CD4-positive, alpha-beta T cell (primary cell): Measurements from ENCODE around the gene INPP5D. TPM values are rescaled to one million over a fixed set of nuclear protein-coding genes. Genes with fewer than 3 reads are reported as not detected.

Source experiments
- ATAC-seq: fragments of 200-7000 bp; cut with Tn5 transposase; one replicate; pipeline ENCODE4 v1.10.0; 2022; ENCODE audit warnings: mild to moderate bottlenecking; ENCODE audit not compliant: poor library complexity
- CTCF ChIA-PET: fragments of 350-600 bp; sonication (Branson Sonifier 250); formaldehyde crosslinking; loops from one replicate; lab custom pipeline; 2021; ENCODE audit warnings: antibody characterized with exemption, inconsistent platforms; lab: Charles Lee
- POLR2A ChIA-PET: fragments of 350-600 bp; sonication (Branson Sonifier 250); formaldehyde crosslinking; loops from one replicate; lab custom pipeline; 2021; ENCODE audit warnings: antibody characterized with exemption, inconsistent platforms; lab: Charles Lee
- DNase-seq, 14 experiments: peaks; one replicate each; pipeline ENCODE4 v3.0.0-alpha.2; 2013 to 2020; ENCODE audit warnings: mixed read lengths in 2 of 14
- H3K27ac ChIP-seq, 2 donors: one replicate each; pipeline versions ENCODE4 v1.5.1 to v1.7.0; 2013; ENCODE audit warnings: low read length in 2 of 2, low read depth in 1 of 2, mild to moderate bottlenecking in 1 of 2
- H3K27me3 ChIP-seq, 2 experiments: 1 replicate in 1 of 2; 2 replicates in 1 of 2; pipeline versions ENCODE4 v1.6.1 to v1.7.0; 2013; ENCODE audit warnings: low read length in 2 of 2, control low read depth in 1 of 2, mild to moderate bottlenecking in 1 of 2, moderate library complexity in 1 of 2; ENCODE audit not compliant: insufficient read depth in 2 of 2, control insufficient read depth in 1 of 2
- H3K36me3 ChIP-seq: one replicate; pipeline ENCODE4 v1.6.1; 2013; ENCODE audit warnings: low read length, control low read depth; ENCODE audit not compliant: insufficient read depth
- H3K4me1 ChIP-seq: one replicate; pipeline ENCODE4 v1.6.1; 2013; ENCODE audit warnings: low read length, control low read depth; ENCODE audit not compliant: insufficient read depth
- H3K4me3 ChIP-seq: one replicate; pipeline ENCODE4 v1.5.1; 2013; ENCODE audit warnings: mild to moderate bottlenecking, low read length, moderate library complexity
- H3K9me3 ChIP-seq, 2 experiments: 1 replicate in 1 of 2; 2 replicates in 1 of 2; pipeline versions ENCODE4 v1.6.1 to v1.7.0; 2013; ENCODE audit warnings: low read length in 2 of 2, mild to moderate bottlenecking in 2 of 2, control low read depth in 1 of 2, moderate library complexity in 1 of 2; ENCODE audit not compliant: control insufficient read depth in 1 of 2, insufficient read depth in 1 of 2
- H3K27ac Mint-ChIP-seq: one replicate; pipeline ENCODE4 v1.8.0; 2020; ENCODE audit warnings: mixed read lengths
- H3K27me3 Mint-ChIP-seq: one replicate; pipeline ENCODE4 v1.8.0; 2021; ENCODE audit warnings: mixed read lengths
- H3K36me3 Mint-ChIP-seq: one replicate; pipeline ENCODE4 v1.8.0; 2021; ENCODE audit warnings: low read depth, mixed read lengths
- H3K4me1 Mint-ChIP-seq: one replicate; pipeline ENCODE4 v1.8.0; 2021; ENCODE audit warnings: low read depth, mixed read lengths
- H3K4me3 Mint-ChIP-seq: one replicate; pipeline ENCODE4 v1.8.0; 2020; ENCODE audit warnings: mild to moderate bottlenecking, mixed read lengths
- H3K9me3 Mint-ChIP-seq: one replicate; pipeline ENCODE4 v1.8.0; 2020; ENCODE audit warnings: mixed read lengths
- intact Hi-C, 2 experiments: fragments of 100-400 bp; cut with DNase I in 1 of 2; cut with micrococcal nuclease in 1 of 2; formaldehyde crosslinking; loops; one replicate each; pipeline versions ENCODE4 v1.15.1 to v1.9.0; 2023 to 2025; cut with DNase I, micrococcal nuclease
- total RNA-seq, 174 experiments: library from RNA in 2 of 174; stranded (reverse) in 2 of 174; gene quantifications; one replicate each; pipeline ENCODE4 v1.2.3 and lab custom pipeline; 2021 to 2026
- TF ChIP-seq, protein P1 (sequence below): fragments of 200-600 bp; IDR thresholded peaks from one replicate; pipeline ENCODE4 v1.8.0; 2022; ENCODE audit warnings: antibody characterized with exemption, mild to moderate bottlenecking

INPP5D gene
- total RNA-seq, 2 experiments from 2014 or later, result 141 to 154 TPM

DNA sequence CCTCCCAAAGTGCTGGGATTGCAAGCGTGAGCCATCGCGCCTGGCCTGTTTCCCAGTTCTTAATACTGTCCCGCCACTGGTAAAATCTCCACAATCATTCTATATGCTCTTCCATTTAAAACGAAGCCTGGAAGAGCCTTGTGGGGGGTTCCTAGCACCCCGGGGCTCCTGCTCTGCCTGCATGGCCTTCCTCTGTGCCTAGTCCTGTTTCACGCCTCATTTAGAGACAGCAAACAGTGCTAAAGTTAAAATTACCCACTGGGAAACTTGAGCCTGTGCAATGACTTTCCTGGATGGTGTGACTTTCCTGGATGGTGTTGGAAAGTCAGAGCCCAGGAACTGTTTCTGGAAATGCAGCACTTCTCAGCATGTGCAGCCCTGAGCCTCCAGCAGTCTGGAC lies 55.0 kb downstream of the INPP5D start:
- no peak overlapping the region for H3K4me3 ChIP-seq
- peaks cover 67% of the 10 kb centered on the region for H3K4me1 ChIP-seq
- DNase-seq (no peak), ATAC-seq (no peak)
- no peak overlapping the region for H3K4me3 Mint-ChIP-seq
- H3K36me3 ChIP-seq, result peaks cover 40% of the 10 kb centered on the region
- peaks cover 58% of the 10 kb centered on the region for H3K36me3 Mint-ChIP-seq
- no peaks in the 10 kb centered on the region for H3K27me3 ChIP-seq
- H3K9me3 ChIP-seq, result no peaks in the 10 kb centered on the region
- POLR2A ChIA-PET, result no interaction called here
- TF ChIP-seq, protein P1, sequence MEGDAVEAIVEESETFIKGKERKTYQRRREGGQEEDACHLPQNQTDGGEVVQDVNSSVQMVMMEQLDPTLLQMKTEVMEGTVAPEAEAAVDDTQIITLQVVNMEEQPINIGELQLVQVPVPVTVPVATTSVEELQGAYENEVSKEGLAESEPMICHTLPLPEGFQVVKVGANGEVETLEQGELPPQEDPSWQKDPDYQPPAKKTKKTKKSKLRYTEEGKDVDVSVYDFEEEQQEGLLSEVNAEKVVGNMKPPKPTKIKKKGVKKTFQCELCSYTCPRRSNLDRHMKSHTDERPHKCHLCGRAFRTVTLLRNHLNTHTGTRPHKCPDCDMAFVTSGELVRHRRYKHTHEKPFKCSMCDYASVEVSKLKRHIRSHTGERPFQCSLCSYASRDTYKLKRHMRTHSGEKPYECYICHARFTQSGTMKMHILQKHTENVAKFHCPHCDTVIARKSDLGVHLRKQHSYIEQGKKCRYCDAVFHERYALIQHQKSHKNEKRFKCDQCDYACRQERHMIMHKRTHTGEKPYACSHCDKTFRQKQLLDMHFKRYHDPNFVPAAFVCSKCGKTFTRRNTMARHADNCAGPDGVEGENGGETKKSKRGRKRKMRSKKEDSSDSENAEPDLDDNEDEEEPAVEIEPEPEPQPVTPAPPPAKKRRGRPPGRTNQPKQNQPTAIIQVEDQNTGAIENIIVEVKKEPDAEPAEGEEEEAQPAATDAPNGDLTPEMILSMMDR, result no peak
- no peaks in the 10 kb centered on the region for H3K9me3 Mint-ChIP-seq
- H3K27me3 Mint-ChIP-seq, result no peaks in the 10 kb centered on the region
- peak overlapping the region; percentile 54 for H3K27ac Mint-ChIP-seq
- CTCF ChIA-PET, result interaction anchor here (1.0 kb wide), 1 partner anchor 14 kb away, joined by 3 read pairs; no protein-coding TSS in a partner anchor
- H3K27ac ChIP-seq, result no peak overlapping the region
- intact Hi-C loops, result loop anchor here in 1 of 2 experiments (10.0 kb wide), 1 partner anchor 50 kb away; the partner anchor contains the start of gene INPP5D
- H3K4me1 Mint-ChIP-seq, result peaks cover 85% of the 10 kb centered on the region

DNA sequence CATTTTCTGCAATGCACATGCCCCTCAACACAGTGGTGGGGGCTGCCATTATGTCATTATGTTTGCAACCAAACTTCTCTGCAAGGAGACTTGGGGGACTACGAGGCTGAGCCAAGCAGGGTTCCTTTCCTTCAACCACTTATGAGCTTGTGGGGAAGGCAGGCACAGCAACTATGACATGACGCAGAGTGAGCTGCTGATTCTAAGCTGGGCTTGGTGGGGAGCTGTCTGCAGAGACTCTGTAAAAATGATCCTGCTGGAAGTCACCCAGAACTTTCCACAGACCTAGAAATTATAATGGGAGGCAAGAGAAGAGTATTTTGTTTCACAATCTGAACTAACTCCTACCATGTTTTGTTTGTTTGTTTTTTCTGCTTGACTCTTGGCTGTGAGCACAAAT lies 55.6 kb downstream of the INPP5D start:
- Mint-ChIP-seq H3K4me3 (no peak overlapping the region), H3K36me3 (peaks cover 62% of the 10 kb centered on the region), H3K27ac (peak overlapping the region; percentile 54), H3K4me1 (peaks cover 82% of the 10 kb centered on the region), H3K9me3 (no peaks in the 10 kb centered on the region), H3K27me3 (no peaks in the 10 kb centered on the region)
- no peak overlapping the region for H3K4me3 ChIP-seq
- no peaks in the 10 kb centered on the region for H3K27me3 ChIP-seq
- no peaks in the 10 kb centered on the region for H3K9me3 ChIP-seq
- DNase-seq (no peak), ATAC-seq (no peak)
- H3K36me3 ChIP-seq, result peaks cover 40% of the 10 kb centered on the region
- ChIA-PET POLR2A (no interaction called here), CTCF (interaction anchor here (1.0 kb wide), 1 partner anchor 15 kb away, joined by 3 read pairs; no protein-coding TSS in a partner anchor)
- peaks cover 65% of the 10 kb centered on the region for H3K4me1 ChIP-seq
- intact Hi-C loops, result loop anchor here in 1 of 2 experiments (10.0 kb wide), 1 partner anchor 51 kb away; the partner anchor contains the start of gene INPP5D
- TF ChIP-seq, protein P1, result no peak
- no peak overlapping the region for H3K27ac ChIP-seq

DNA sequence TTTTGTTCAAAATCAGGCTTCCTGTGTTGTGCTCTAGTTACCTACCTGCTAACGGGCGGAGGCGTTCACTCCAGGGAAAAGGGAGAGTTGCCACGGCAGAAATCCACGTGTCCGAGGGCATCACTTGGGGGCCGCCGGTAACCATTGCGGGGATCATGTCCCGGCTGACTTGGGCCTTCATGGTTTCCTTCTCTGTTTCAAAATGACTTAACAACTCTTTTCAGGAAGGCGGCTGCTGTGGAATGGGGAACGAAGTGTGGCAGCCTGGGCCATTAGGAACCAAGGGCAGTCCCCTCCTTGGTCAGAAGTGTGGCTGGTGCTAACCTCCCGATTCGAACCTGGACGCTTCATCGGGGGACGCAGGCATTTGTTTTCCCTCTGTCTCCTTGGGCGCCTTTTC lies 56.8 kb downstream of the INPP5D start:
- no peaks in the 10 kb centered on the region for H3K27me3 Mint-ChIP-seq
- Histone ChIP-seq H3K27ac (no peak overlapping the region), H3K4me3 (no peak overlapping the region), H3K4me1 (peaks cover 65% of the 10 kb centered on the region), H3K9me3 (no peaks in the 10 kb centered on the region), H3K27me3 (no peaks in the 10 kb centered on the region), H3K36me3 (peaks cover 44% of the 10 kb centered on the region)
- H3K27ac Mint-ChIP-seq, result peak overlapping the region; percentile 76
- TF ChIP-seq, protein P1, result no peak
- POLR2A ChIA-PET, result no interaction called here
- DNase-seq, result no peak
- H3K9me3 Mint-ChIP-seq, result no peaks in the 10 kb centered on the region
- CTCF ChIA-PET, result no interaction called here
- peaks cover 71% of the 10 kb centered on the region for H3K4me1 Mint-ChIP-seq
- H3K36me3 Mint-ChIP-seq, result peaks cover 58% of the 10 kb centered on the region
- H3K4me3 Mint-ChIP-seq, result peak overlapping the region; percentile 67
- ATAC-seq, result no peak
- intact Hi-C loops, result loop anchor here in 1 of 2 experiments (10.0 kb wide), 1 partner anchor 52 kb away; the partner anchor contains the start of gene INPP5D
